Activated CD8-positive, alpha-beta T cell treated with anti-CD3 and anti-CD28 coated beads for 36 hours (primary cell): ENCODE measurements around the gene TBC1D19. TPM values are rescaled to one million over a fixed set of nuclear protein-coding genes. Genes with fewer than 3 reads are reported as not detected.

Experiments used
- ATAC-seq: fragments of 200-7000 bp; cut with Tn5 transposase; one replicate; pipeline ENCODE4 v1.10.0; 2021; ENCODE audit warnings: mild to moderate bottlenecking, moderate library complexity
- CTCF ChIA-PET: fragments of 350-600 bp; sonication (Branson Sonifier 250); formaldehyde crosslinking; loops from one replicate; lab custom pipeline; 2021; ENCODE audit warnings: antibody characterized with exemption; lab: Charles Lee
- POLR2A ChIA-PET: fragments of 350-600 bp; sonication (Branson Sonifier 250); formaldehyde crosslinking; loops from one replicate; lab custom pipeline; 2021; ENCODE audit warnings: antibody characterized with exemption; lab: Charles Lee
- DNase-seq: peaks from one replicate; pipeline ENCODE4 v3.0.0-alpha.2; 2020
- H3K27ac Mint-ChIP-seq: one replicate; pipeline ENCODE4 v1.8.0; 2021; ENCODE audit warnings: mild to moderate bottlenecking, mixed read lengths
- H3K27me3 Mint-ChIP-seq: one replicate; pipeline ENCODE4 v1.8.0; 2021; ENCODE audit warnings: mixed read lengths
- H3K36me3 Mint-ChIP-seq: one replicate; pipeline ENCODE4 v1.8.0; 2021; ENCODE audit warnings: low read depth, mixed read lengths
- H3K4me1 Mint-ChIP-seq: one replicate; pipeline ENCODE4 v1.8.0; 2021; ENCODE audit warnings: low read depth, mixed read lengths
- H3K4me3 Mint-ChIP-seq: one replicate; pipeline ENCODE4 v1.8.0; 2021; ENCODE audit warnings: mild to moderate bottlenecking, moderate library complexity, mixed read lengths
- H3K9me3 Mint-ChIP-seq: one replicate; pipeline ENCODE4 v1.8.0; 2021; ENCODE audit warnings: mixed read lengths
- CTCF ChIP-seq: fragments of 200-600 bp; IDR thresholded peaks from one replicate; pipeline ENCODE4 v1.8.0; 2022; ENCODE audit warnings: antibody characterized with exemption, mild to moderate bottlenecking
- intact Hi-C: fragments of 100-400 bp; cut with micrococcal nuclease; formaldehyde crosslinking; loops from one replicate; pipeline ENCODE4 v1.10.0; 2022
- total RNA-seq, 2 experiments: library from RNA; stranded (reverse); gene quantifications; one replicate each; pipeline ENCODE4 v1.2.3, GENCODE V29; 2021

Gene TBC1D19
- total RNA-seq, 2 experiments from 2014 or later = 4.0 to 4.5 TPM

- H3K9me3 Mint-ChIP-seq = no peaks in the 10 kb centered on the region
- H3K4me3 Mint-ChIP-seq = no peak overlapping the region
- H3K4me1 Mint-ChIP-seq = peaks cover 14% of the 10 kb centered on the region
- ChIA-PET CTCF (interaction anchor here (0.9 to 1.1 kb wide), 2 partner anchors 9 to 280 kb away, joined by 3 to 4 read pairs; no protein-coding TSS in a partner anchor), POLR2A (no interaction called here)
- no peaks in the 10 kb centered on the region for H3K27me3 Mint-ChIP-seq
- DNase-seq = no peak
- no peak for ATAC-seq
- no peak overlapping the region for H3K27ac Mint-ChIP-seq
- no peak for TF ChIP-seq CTCF
- peaks cover 5% of the 10 kb centered on the region for H3K36me3 Mint-ChIP-seq
- intact Hi-C loops = loop anchor here (10.0 kb wide), 1 partner anchor 275 kb away; no protein-coding TSS in a partner anchor
These were observed 145.7 kb downstream of the TBC1D19 start for GRCh38 chr4:26729547-26729946.

GRCh38 chr4:26731351-26732035 lies 147.6 kb downstream of the TBC1D19 start:
- ChIA-PET CTCF (no interaction called here), POLR2A (no interaction called here)
- Mint-ChIP-seq H3K27me3 (no peaks in the 10 kb centered on the region), H3K4me1 (peaks cover 9% of the 10 kb centered on the region), H3K27ac (no peak overlapping the region), H3K4me3 (no peak overlapping the region), H3K9me3 (no peaks in the 10 kb centered on the region), H3K36me3 (no peaks in the 10 kb centered on the region)
- TF ChIP-seq CTCF = no peak
- intact Hi-C loops = no loop called here
- peak; percentile 82 for ATAC-seq
- no peak for DNase-seq

- Mint-ChIP-seq H3K9me3 (no peaks in the 10 kb centered on the region), H3K27ac (no peak overlapping the region)
These were observed 148.5 kb downstream of the TBC1D19 start for GRCh38 chr4:26732356-26732755.

GRCh38 chr4:26736621-26737020 lies 152.7 kb downstream of the TBC1D19 start:
- CTCF ChIA-PET = no interaction called here
- peaks cover 2% of the 10 kb centered on the region for H3K36me3 Mint-ChIP-seq
- intact Hi-C loops = no loop called here

More at GRCh38 chr4:26732356-26732755, 148.5 kb downstream of the TBC1D19 start:
- ChIA-PET POLR2A (no interaction called here), CTCF (interaction anchor here (0.7 to 1.1 kb wide), 2 partner anchors 15 to 20 kb away, joined by 3 read pairs; no protein-coding TSS in a partner anchor)
- peaks cover 9% of the 10 kb centered on the region for H3K4me1 Mint-ChIP-seq
- DNase-seq (no peak), ATAC-seq (no peak)
- no peaks in the 10 kb centered on the region for H3K36me3 Mint-ChIP-seq
- intact Hi-C loops = no loop called here
- H3K27me3 Mint-ChIP-seq = no peaks in the 10 kb centered on the region
- TF ChIP-seq CTCF = no peak
- no peak overlapping the region for H3K4me3 Mint-ChIP-seq

More at GRCh38 chr4:26736621-26737020, 152.7 kb downstream of the TBC1D19 start:
- peaks cover under 1% of the 10 kb centered on the region for H3K4me1 Mint-ChIP-seq
- H3K27ac Mint-ChIP-seq = no peak overlapping the region
- DNase-seq (no peak), ATAC-seq (no peak)
- POLR2A ChIA-PET = no interaction called here
- H3K27me3 Mint-ChIP-seq = no peaks in the 10 kb centered on the region
- no peak for TF ChIP-seq CTCF
- H3K4me3 Mint-ChIP-seq = no peak overlapping the region
- H3K9me3 Mint-ChIP-seq = no peaks in the 10 kb centered on the region
